Omental fat pad (tissue), 4 donors: Measurements from ENCODE around the gene H2BK1. TPM values are rescaled to one million over a fixed set of nuclear protein-coding genes. Genes with fewer than 3 reads are reported as not detected.

Experiments used
- ATAC-seq: fragments of 150-250 bp; one replicate; pipeline ENCODE4 v1.9.1; 2016; ENCODE audit warnings: mild to moderate bottlenecking, moderate library complexity; ENCODE audit not compliant: low FRiP score
- DNase-seq: peaks from one replicate; pipeline ENCODE4 v3.0.0-alpha.2; 2019; ENCODE audit warnings: low spot score
- total RNA-seq, 4 donors: library from RNA; depleted of rRNA; stranded (reverse); fragments of >200 nt; gene quantifications; one replicate each; pipeline ENCODE4 v1.1.0, GENCODE V29; 2016
- TF ChIP-seq, protein P1 (sequence below), 3 donors: fragments of 450-650 bp; IDR thresholded peaks; one replicate each; pipeline ENCODE4 v1.5.1; 2016 to 2017; ENCODE audit warnings: antibody characterized with exemption in 3 of 3, mild to moderate bottlenecking in 3 of 3, moderate library complexity in 2 of 3

Gene H2BK1
- total RNA-seq, 4 donors from 2014 or later: not detected

DNA sequence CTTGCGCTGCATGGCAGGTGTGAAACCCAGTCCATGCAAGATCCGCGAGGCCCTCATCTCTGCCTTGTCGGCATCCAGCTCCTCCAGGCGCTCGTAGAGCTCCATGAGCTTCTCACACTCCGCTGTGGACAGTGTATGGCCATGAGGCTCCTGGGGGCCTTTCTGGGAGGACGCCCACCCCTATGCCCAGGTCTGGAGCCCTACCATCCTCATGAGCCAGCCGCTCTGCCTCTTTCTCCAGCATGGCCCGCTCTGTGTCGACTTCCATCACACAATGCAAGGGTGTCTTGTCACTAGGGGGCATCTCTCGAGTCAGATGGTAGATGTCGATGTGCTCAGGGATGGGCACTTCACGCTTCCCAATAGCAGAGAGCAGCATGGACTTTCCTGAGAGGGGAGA is 13.4 kb upstream of the H2BK1 start:
- DNase-seq: no peak
- TF ChIP-seq, protein P1, sequence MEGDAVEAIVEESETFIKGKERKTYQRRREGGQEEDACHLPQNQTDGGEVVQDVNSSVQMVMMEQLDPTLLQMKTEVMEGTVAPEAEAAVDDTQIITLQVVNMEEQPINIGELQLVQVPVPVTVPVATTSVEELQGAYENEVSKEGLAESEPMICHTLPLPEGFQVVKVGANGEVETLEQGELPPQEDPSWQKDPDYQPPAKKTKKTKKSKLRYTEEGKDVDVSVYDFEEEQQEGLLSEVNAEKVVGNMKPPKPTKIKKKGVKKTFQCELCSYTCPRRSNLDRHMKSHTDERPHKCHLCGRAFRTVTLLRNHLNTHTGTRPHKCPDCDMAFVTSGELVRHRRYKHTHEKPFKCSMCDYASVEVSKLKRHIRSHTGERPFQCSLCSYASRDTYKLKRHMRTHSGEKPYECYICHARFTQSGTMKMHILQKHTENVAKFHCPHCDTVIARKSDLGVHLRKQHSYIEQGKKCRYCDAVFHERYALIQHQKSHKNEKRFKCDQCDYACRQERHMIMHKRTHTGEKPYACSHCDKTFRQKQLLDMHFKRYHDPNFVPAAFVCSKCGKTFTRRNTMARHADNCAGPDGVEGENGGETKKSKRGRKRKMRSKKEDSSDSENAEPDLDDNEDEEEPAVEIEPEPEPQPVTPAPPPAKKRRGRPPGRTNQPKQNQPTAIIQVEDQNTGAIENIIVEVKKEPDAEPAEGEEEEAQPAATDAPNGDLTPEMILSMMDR (IDR thresholded peaks at IDR 0.05): no peak
- ATAC-seq: no peak

DNA sequence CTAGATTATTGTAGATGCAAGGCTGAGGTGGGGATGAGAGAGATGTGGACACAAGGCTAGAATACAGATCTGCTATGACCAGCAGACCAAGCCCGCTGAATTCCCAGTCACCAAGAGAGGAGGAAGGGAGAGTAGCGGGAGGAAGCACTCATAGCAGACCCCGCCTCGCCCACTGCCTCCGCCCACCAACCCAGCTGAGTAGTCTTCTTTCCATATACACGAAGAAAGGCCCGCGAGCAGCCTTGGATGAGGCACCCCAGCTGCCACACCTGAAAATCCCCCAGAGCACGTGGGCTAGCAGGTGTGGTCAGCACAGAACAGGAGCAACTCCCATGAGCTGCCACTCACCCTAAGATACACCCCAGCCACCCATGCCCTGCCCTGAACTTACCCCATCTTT is 7.9 kb upstream of the H2BK1 start:
- ATAC-seq: no peak
- DNase-seq: no peak
- TF ChIP-seq, protein P1 (IDR thresholded peaks at IDR 0.05): no peak

DNA sequence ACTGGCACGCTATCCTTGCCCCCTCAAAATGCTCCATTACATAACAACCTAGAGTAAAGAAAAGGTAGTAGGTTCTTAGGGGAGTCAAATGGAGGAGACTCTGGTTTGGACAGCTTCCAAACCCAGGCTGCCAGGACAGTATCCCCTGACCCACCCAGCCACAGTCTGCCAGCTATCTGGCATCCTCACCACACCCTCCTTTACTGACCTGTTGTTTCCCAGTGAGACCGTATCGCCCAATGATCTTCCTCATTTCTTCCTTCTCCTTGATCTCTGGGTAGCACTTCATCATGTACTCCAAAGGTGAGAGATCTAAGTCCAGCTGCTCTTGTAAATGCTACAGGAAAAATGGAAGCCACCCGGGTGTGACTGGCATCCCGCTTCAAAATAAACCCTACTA is 5.1 kb upstream of the H2BK1 start:
- ATAC-seq (no peak), DNase-seq (no peak)
- TF ChIP-seq, protein P1 (IDR thresholded peaks at IDR 0.05): no peak

DNA sequence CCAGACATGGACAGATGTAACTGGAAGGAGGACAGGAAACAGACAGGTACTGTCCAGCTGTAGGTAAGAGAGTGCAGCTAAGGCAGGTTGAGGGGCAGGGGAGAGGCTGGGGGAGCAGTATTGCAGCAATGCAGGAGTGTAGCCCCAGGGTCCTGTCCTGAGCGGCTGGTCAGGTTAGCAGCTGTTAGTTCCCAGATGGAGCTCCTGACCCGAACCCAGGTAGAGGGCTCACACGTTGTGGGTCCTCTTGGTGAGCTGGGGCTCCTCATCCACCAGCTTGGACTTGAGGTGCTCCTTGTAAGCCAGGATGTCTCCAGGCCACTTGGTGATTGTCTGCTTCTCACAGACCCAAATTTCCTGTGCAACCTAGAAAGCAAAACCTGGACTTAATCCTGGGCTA is 3.5 kb upstream of the H2BK1 start:
- ATAC-seq (no peak), DNase-seq (no peak)
- TF ChIP-seq, protein P1 (IDR thresholded peaks at IDR 0.05): no peak

DNA sequence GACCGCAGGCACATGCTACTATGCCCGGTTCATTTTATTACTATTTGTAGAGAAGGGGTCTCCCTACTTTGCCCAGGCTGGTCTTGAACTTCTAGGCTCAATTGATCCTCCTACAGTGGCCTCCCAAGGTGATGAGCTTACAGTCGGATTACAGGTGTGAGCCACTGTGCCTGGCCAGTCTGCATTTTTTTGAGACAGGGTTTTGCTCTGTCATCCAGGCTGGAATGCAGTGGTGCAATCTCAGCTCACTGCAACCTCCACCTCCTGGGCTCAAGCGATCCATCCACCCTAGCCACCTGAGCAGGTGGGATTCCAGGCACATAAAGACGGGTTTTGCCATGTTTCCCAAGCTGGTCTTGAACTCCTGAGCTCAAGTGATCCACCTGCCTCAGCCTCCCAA is 2.3 kb upstream of the H2BK1 start:
- ATAC-seq (no peak), DNase-seq (no peak)
- TF ChIP-seq, protein P1 (IDR thresholded peaks at IDR 0.05): no peak

DNA sequence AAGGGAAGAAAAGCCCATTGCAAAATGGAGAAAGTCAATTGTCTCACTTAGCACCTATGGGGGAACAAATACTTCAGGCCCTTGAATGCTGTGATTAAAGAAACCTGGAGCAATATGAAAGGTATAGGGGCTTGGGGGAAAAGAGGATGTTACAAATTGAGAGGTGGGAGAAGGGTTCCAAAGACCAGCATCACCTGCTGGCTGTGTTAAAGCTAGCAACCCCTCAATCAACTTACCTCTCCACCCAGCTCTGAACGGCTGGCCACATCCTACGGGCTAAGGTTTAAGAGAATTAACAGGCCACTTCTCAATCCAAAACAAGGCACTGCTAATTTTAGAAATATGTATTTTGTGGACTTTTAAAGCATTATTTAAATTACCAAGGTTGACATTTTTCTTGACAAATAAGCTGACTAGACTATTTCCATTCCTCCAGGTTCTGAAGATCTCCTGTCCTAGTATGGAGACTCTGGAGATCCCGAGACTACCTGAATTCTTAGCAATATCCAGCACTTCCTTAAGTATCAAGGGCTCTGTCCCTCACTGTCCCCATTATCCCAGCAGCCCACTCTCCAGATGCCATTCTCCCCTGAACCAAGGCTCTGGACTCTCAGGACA is 976 bp upstream of the H2BK1 start:
- DNase-seq (no peak), ATAC-seq (no peak)
- TF ChIP-seq, protein P1 (IDR thresholded peaks at IDR 0.05): no peak

DNA sequence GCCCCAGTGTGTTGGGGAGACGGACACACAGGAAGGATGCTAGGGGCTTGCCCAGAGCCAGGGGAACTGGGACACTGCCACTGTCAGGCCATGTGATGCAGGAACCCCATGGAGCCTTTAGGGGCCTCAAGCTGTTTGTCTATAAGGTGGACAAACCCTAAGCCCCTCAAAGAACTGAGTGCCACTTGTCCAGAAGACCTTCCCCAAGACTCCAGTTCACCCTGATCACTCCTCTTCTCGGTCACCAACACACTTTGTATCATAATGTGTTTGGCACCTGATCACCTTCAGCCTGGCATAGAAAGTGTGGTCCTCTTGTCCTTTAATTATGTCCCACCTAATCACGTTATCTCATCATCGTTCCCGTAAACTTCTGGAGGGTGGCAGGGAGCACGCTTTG is 700 bp downstream of the H2BK1 start:
- DNase-seq (no peak), ATAC-seq (no peak)
- TF ChIP-seq, protein P1 (IDR thresholded peaks at IDR 0.05): no peak
